ENCODE measurements around the gene IGF2R. TPM values are rescaled to one million over a fixed set of nuclear protein-coding genes. Genes with fewer than 3 reads are reported as not detected.

Gene IGF2R
- total and polyA plus RNA-seq, 8 donors = 11.0 to 54.0 (median 34.7) TPM

- H3K4me3 ChIP-seq = no peak overlapping the region
- ATAC-seq (no peak), FAIRE-seq (no peak), DNase-seq (no peak)
- H3K36me3 ChIP-seq = no peaks in the 10 kb centered on the region
- H3K9me3 ChIP-seq = no peaks in the 10 kb centered on the region
- H3K4me1 ChIP-seq = peaks cover 14 to 40% (median 30%) of the 10 kb centered on the region in 3 donors
- intact Hi-C loops (cut with DNase I) = loop anchor here in 1 of 3 donors (10.0 kb wide), 1 partner anchor 51 kb away; no protein-coding TSS in a partner anchor
- H3K27me3 ChIP-seq = no peaks in the 10 kb centered on the region
- no peak overlapping the region for H3K27ac ChIP-seq
- 58 to 61% methylated on average over 2 of the region's 2 CpGs for WGBS, 2 donors
- no peak for TF ChIP-seq CTCF (IDR thresholded peaks at IDR 0.05)
These were observed 4.5 kb downstream of the IGF2R start for GRCh38 chr6:159973406-159973805.

GRCh38 chr6:159973951-159974350, 5.1 kb downstream of the IGF2R start:
- Histone ChIP-seq H3K36me3 (no peaks in the 10 kb centered on the region), H3K27ac (no peak overlapping the region), H3K9me3 (no peaks in the 10 kb centered on the region), H3K4me3 (no peak overlapping the region), H3K4me1 (peaks cover 17 to 44% (median 36%) of the 10 kb centered on the region in 3 donors), H3K27me3 (no peaks in the 10 kb centered on the region)
- DNase-seq = no peak
- ATAC-seq = no peak
- intact Hi-C loops (cut with DNase I) = loop anchor here in 1 of 3 donors (10.0 kb wide), 1 partner anchor 51 kb away; no protein-coding TSS in a partner anchor
- 87 to 88% methylated on average over 2 of the region's 2 CpGs for WGBS, 2 donors
- TF ChIP-seq CTCF (IDR thresholded peaks at IDR 0.05) = no peak
- FAIRE-seq = no peak

GRCh38 chr6:159974932-159975331, 6.0 kb downstream of the IGF2R start:
- intact Hi-C loops (cut with DNase I) = loop anchor here in 1 of 3 donors (10.0 kb wide), 1 partner anchor 50 kb away; no protein-coding TSS in a partner anchor
- no peak for TF ChIP-seq CTCF (IDR thresholded peaks at IDR 0.05)
- no peak overlapping the region for H3K4me3 ChIP-seq
- H3K27me3 ChIP-seq = no peaks in the 10 kb centered on the region
- H3K27ac ChIP-seq = no peak overlapping the region
- H3K4me1 ChIP-seq = peaks cover 23 to 51% (median 42%) of the 10 kb centered on the region in 3 donors
- DNase-seq (no peak), FAIRE-seq (no peak), ATAC-seq (no peak)
- WGBS, 2 donors = 88 to 92% methylated on average over 7 of the region's 7 CpGs
- H3K9me3 ChIP-seq = no peaks in the 10 kb centered on the region
- H3K36me3 ChIP-seq = no peaks in the 10 kb centered on the region

GRCh38 chr6:159976686-159977254, 7.9 kb downstream of the IGF2R start:
- Histone ChIP-seq H3K27me3 (no peaks in the 10 kb centered on the region), H3K4me3 (no peak overlapping the region), H3K4me1 (peaks cover 30 to 53% (median 48%) of the 10 kb centered on the region in 3 donors), H3K27ac (peak overlapping the region; percentile 22 to 82 (median 50)), H3K9me3 (no peaks in the 10 kb centered on the region), H3K36me3 (no peaks in the 10 kb centered on the region)
- FAIRE-seq (no peak), DNase-seq (no peak), ATAC-seq (no peak)
- intact Hi-C loops (cut with DNase I) = loop anchor here in 1 of 3 donors (10.0 kb wide), 1 partner anchor 48 kb away; no protein-coding TSS in a partner anchor
- WGBS, 2 donors = 77 to 86% methylated on average over 7 of the region's 7 CpGs
- no peak for TF ChIP-seq CTCF (IDR thresholded peaks at IDR 0.05)
